H1 (cell line): ENCODE measurements around the gene C5orf58. TPM values are rescaled to one million over a fixed set of nuclear protein-coding genes. Genes with fewer than 3 reads are reported as not detected.

ENCODE experiments used
- CTCF ChIA-PET: fragments of 300-600 bp; sonication (Branson Sonifier 250); formaldehyde crosslinking; loops from one replicate; lab custom pipeline; 2021; ENCODE audit not compliant: partially characterized antibody; lab: Charles Lee
- POLR2A ChIA-PET: fragments of 300-600 bp; sonication (Branson Sonifier 250); formaldehyde crosslinking; loops from one replicate; lab custom pipeline; 2021; ENCODE audit warnings: inconsistent platforms; ENCODE audit not compliant: partially characterized antibody; lab: Charles Lee
- DNase-seq, 2 experiments: peaks; one replicate each; pipeline versions ENCODE4 v3.0.0 to v3.0.0-alpha.2; 2010 to 2022; ENCODE audit warnings: low spot score in 2 of 2, low read depth in 1 of 2, mixed read lengths in 1 of 2
- FAIRE-seq: peaks from 2 replicates; lab custom pipeline; 2011; peaks lifted over from hg19 to GRCh38; lab: Jason Lieb, UNC
- H2AFZ ChIP-seq: 2 replicates; pipeline ENCODE4 v1.8.1; 2012; ENCODE audit warnings: low read length, inconsistent platforms
- H2AK5ac ChIP-seq: 2 replicates; pipeline ENCODE4 v1.6.1; 2013; ENCODE audit warnings: low read depth, low read length
- H2BK120ac ChIP-seq: replicated peaks from 2 replicates; pipeline ENCODE3; 2013; ENCODE audit warnings: low read depth, low read length, inconsistent platforms
- H2BK12ac ChIP-seq: 2 replicates; pipeline ENCODE4 v1.6.1; 2013; ENCODE audit warnings: low read depth, low read length
- H2BK15ac ChIP-seq: 2 replicates; pipeline ENCODE4 v1.6.1; 2013; ENCODE audit warnings: low read length
- H2BK20ac ChIP-seq: 2 replicates; pipeline ENCODE4 v1.6.1; 2013; ENCODE audit warnings: low read length
- H2BK5ac ChIP-seq: 2 replicates; pipeline ENCODE4 v1.6.1; 2013; ENCODE audit warnings: low read depth, low read length
- H3K14ac ChIP-seq: 2 replicates; pipeline ENCODE4 v1.6.1; 2013; ENCODE audit warnings: inconsistent platforms; ENCODE audit not compliant: insufficient read length
- H3K18ac ChIP-seq: 2 replicates; pipeline ENCODE4 v1.6.1; 2013; ENCODE audit warnings: low read length; ENCODE audit errors: extremely low read depth
- H3K23ac ChIP-seq: 2 replicates; pipeline ENCODE4 v1.6.1; 2013; ENCODE audit warnings: inconsistent platforms; ENCODE audit not compliant: insufficient read length
- H3K23me2 ChIP-seq: 2 replicates; pipeline ENCODE4 v1.6.1; 2013; ENCODE audit warnings: low read depth, low read length
- H3K27ac ChIP-seq: 2 replicates; pipeline ENCODE4 v1.6.1; 2011; ENCODE audit warnings: low read depth, low read length, inconsistent platforms
- H3K27me3 ChIP-seq, 4 experiments: replicated peaks in 1 of 4; 1 replicate in 1 of 4; 2 replicates in 3 of 4; pipeline versions ENCODE4 v1.6.1 to v1.8.1; 2011 to 2013; ENCODE audit warnings: low read length in 3 of 4, mild to moderate bottlenecking in 3 of 4, inconsistent platforms in 2 of 4, mixed read lengths in 2 of 4, moderate library complexity in 1 of 4; ENCODE audit not compliant: control insufficient read depth in 3 of 4, insufficient read depth in 3 of 4; ENCODE audit errors: extremely low read depth in 1 of 4
- H3K36me3 ChIP-seq, 4 experiments: 2 replicates each; pipeline versions ENCODE4 v1.6.1 to v1.8.1; 2011 to 2013; ENCODE audit warnings: mild to moderate bottlenecking in 4 of 4, low read length in 3 of 4, moderate library complexity in 2 of 4, control low read depth in 1 of 4, inconsistent platforms in 1 of 4; ENCODE audit not compliant: insufficient read depth in 4 of 4, control insufficient read depth in 2 of 4
- H3K4ac ChIP-seq: replicated peaks from 2 replicates; pipeline ENCODE3; 2013; ENCODE audit warnings: low read length, low read depth, mixed read lengths, inconsistent platforms; ENCODE audit not compliant: insufficient read length
- H3K4me1 ChIP-seq, 4 experiments: replicated peaks in 1 of 4; 1 replicate in 1 of 4; 2 replicates in 3 of 4; pipeline versions ENCODE4 v1.6.1 to v1.8.1; 2011 to 2013; ENCODE audit warnings: low read length in 3 of 4, inconsistent platforms in 2 of 4, mixed read lengths in 1 of 4; ENCODE audit not compliant: insufficient read depth in 4 of 4, control insufficient read depth in 3 of 4
- H3K4me2 ChIP-seq, 2 experiments: 2 replicates each; pipeline versions ENCODE4 v1.6.1 to v1.8.1; 2011 to 2013; ENCODE audit warnings: low read depth in 2 of 2, low read length in 2 of 2, control low read depth in 1 of 2, inconsistent platforms in 1 of 2, mild to moderate bottlenecking in 1 of 2; ENCODE audit not compliant: insufficient read depth in 1 of 2
- H3K4me3 ChIP-seq, 4 experiments: fragments of 200-600, 300-600 bp in 1 of 4; sonication (generic), shearing (Covaris generic), sonication (Bioruptor Twin) in 1 of 4; 2 replicates each; pipeline versions ENCODE4 v1.5.1 to v1.8.1; 2011 to 2016; ENCODE audit warnings: low read length in 4 of 4, low read depth in 3 of 4, control low read depth in 2 of 4, inconsistent platforms in 2 of 4, mild to moderate bottlenecking in 2 of 4, mixed read lengths in 1 of 4, moderate library complexity in 1 of 4; ENCODE audit not compliant: insufficient read depth in 2 of 4; ENCODE audit errors: extremely low read depth in 1 of 4
- H3K56ac ChIP-seq: replicated peaks from 2 replicates; pipeline ENCODE3; 2013; ENCODE audit warnings: low read depth, mild to moderate bottlenecking, mixed read lengths, low read length, inconsistent platforms; ENCODE audit not compliant: insufficient read length
- H3K79me1 ChIP-seq: 2 replicates; pipeline ENCODE4 v1.6.1; 2013; ENCODE audit warnings: low read depth, low read length, control low read depth
- H3K79me2 ChIP-seq, 2 experiments: 2 replicates each; pipeline versions ENCODE4 v1.6.1 to v1.8.1; 2012 to 2013; ENCODE audit warnings: low read length in 2 of 2, mild to moderate bottlenecking in 2 of 2, inconsistent platforms in 1 of 2; ENCODE audit not compliant: insufficient read depth in 2 of 2, control insufficient read depth in 1 of 2
- H3K9ac ChIP-seq, 4 experiments: replicated peaks in 1 of 4; 1 replicate in 1 of 4; 2 replicates in 3 of 4; pipeline versions ENCODE4 v1.6.1 to v1.8.1; 2011 to 2013; ENCODE audit warnings: low read depth in 3 of 4, low read length in 3 of 4, control low read depth in 2 of 4, mild to moderate bottlenecking in 2 of 4, moderate library complexity in 2 of 4, inconsistent platforms in 1 of 4; ENCODE audit errors: extremely low read depth in 1 of 4
- H3K9me3 ChIP-seq, 2 experiments: 2 replicates each; pipeline versions ENCODE4 v1.6.1 to v1.8.1; 2012 to 2013; ENCODE audit warnings: mild to moderate bottlenecking in 2 of 2, moderate library complexity in 2 of 2, control low read depth in 1 of 2, inconsistent platforms in 1 of 2, low read depth in 1 of 2, low read length in 1 of 2, mixed read lengths in 1 of 2; ENCODE audit not compliant: insufficient read depth in 2 of 2
- H4K20me1 ChIP-seq, 2 experiments: replicated peaks in 1 of 2; 2 replicates each; pipeline versions ENCODE3 to v1.8.1; 2011 to 2013; ENCODE audit warnings: inconsistent platforms in 2 of 2, low read length in 2 of 2, mild to moderate bottlenecking in 1 of 2; ENCODE audit not compliant: insufficient read depth in 2 of 2, control insufficient read depth in 1 of 2
- H4K5ac ChIP-seq: 2 replicates; pipeline ENCODE4 v1.6.1; 2013; ENCODE audit warnings: low read length, low read depth, mixed read lengths, inconsistent platforms; ENCODE audit not compliant: insufficient read length
- H4K8ac ChIP-seq: 2 replicates; pipeline ENCODE4 v1.8.0; 2013; ENCODE audit warnings: mild to moderate bottlenecking, moderate library complexity, low read length, inconsistent platforms; ENCODE audit not compliant: insufficient read depth; ENCODE audit errors: extremely low read depth
- H4K91ac ChIP-seq: replicated peaks from 2 replicates; pipeline ENCODE3; 2013; ENCODE audit warnings: low read length, mixed read lengths, inconsistent platforms; ENCODE audit not compliant: insufficient read length
- HDAC2 ChIP-seq, 2 experiments: fragments of 300-600 bp in 1 of 2; sonication (generic) in 1 of 2; IDR thresholded peaks; 2 replicates each; pipeline ENCODE4 v1.6.1; 2011 to 2012; ENCODE audit warnings: low read depth in 2 of 2, low read length in 2 of 2, mild to moderate bottlenecking in 2 of 2, moderate library complexity in 2 of 2, borderline replicate concordance in 1 of 2, inconsistent platforms in 1 of 2
- SRF ChIP-seq: IDR thresholded peaks from 2 replicates; pipeline ENCODE4 v1.6.1; 2011; ENCODE audit warnings: mild to moderate bottlenecking, low read depth, low read length, moderate library complexity
- TAF1 ChIP-seq: IDR thresholded peaks from 2 replicates; pipeline ENCODE4 v1.6.1; 2011; ENCODE audit warnings: mild to moderate bottlenecking, low read depth, low read length
- TEAD4 ChIP-seq: IDR thresholded peaks from 2 replicates; pipeline ENCODE4 v1.6.1; 2012; ENCODE audit warnings: low read depth, low read length, inconsistent platforms, mixed read lengths
- WGBS, 2 experiments: shearing (Covaris generic) in 1 of 2; methylation state at CpG; one replicate each; pipeline versions ENCODE4 v1.1.6 to v1.1.7; 2013 to 2015; ENCODE audit warnings: low lambda C conversion rate in 2 of 2, mixed read lengths in 2 of 2, inconsistent platforms in 1 of 2, low coverage in 1 of 2, missing lambda C conversion rate in 1 of 2; ENCODE audit not compliant: insufficient replicate concordance in 2 of 2, insufficient coverage in 1 of 2, insufficient read length in 1 of 2; ENCODE audit errors: extremely low coverage in 1 of 2, missing lambda C conversion rate in 1 of 2; 5-methylcytosine and 5-hydroxymethylcytosine counted together
- polyA plus RNA-seq, 7 experiments: library from polyadenylated mRNA; depleted of rRNA in 3 of 7; stranded (reverse) in 5 of 7; unstranded in 2 of 7; fragments of >200 nt in 5 of 7; fragments of 200-250 nt in 2 of 7; gene quantifications; 1 replicate in 5 of 7; 2 replicates in 1 of 7; 4 replicates in 1 of 7; pipeline versions ENCODE4 v1.2.1 to v1.2.3, GENCODE V29; 2011 to 2013; ENCODE audit warnings: missing spikeins in 2 of 7, mixed read lengths in 2 of 7
- total RNA-seq: library from RNA; stranded (reverse); fragmentation: NEBNext Ultra II Directional; extraction: Animal tissue kit (Norgen Biotek cat#: 25700); gene quantifications from 2 replicates; pipeline ENCODE4 v1.2.1, GENCODE V29; 2021

Gene C5orf58
- total and polyA plus RNA-seq, 2 of the 8 experiments (the other 6 are each of a cell fraction or from before 2014, with no cell fraction given): 0.24 to 1.6 TPM

GRCh38 chr5:170280011-170280493 lies 47.3 kb downstream of the C5orf58 start:
- H2BK5ac ChIP-seq: peak overlapping the region; percentile 8; the same call in 1 of the 2 replicates
- no peak overlapping the region for H2AK5ac ChIP-seq
- FAIRE-seq (no peak), DNase-seq (no peak)
- peak overlapping the region; percentile 60; the same call in 1 of the 2 replicates for H2BK12ac ChIP-seq
- H3K4me2 ChIP-seq: peak overlapping the region; percentile 45 to 51
- ChIA-PET POLR2A (interaction anchor here (1.0 to 1.9 kb wide), 2 partner anchors 17 to 34 kb away, joined by 3 to 5 read pairs; partner anchors contain the start of gene LCP2), CTCF (interaction anchor here (1.0 to 3.1 kb wide), 9 partner anchors 12 to 156 kb away, joined by 3 to 21 read pairs (median 3); no protein-coding TSS in a partner anchor)
- no peak overlapping the region for H3K23ac ChIP-seq
- H3K23me2 ChIP-seq: 0 out of 2 replicates have a peak, but pooled peaks cover 3% of the 10 kb centered on the region
- no peak overlapping the region for H2AFZ ChIP-seq
- H3K36me3 ChIP-seq: no peaks in the 10 kb centered on the region
- H3K9me3 ChIP-seq: peaks cover 4 to 6% of the 10 kb centered on the region in 2 experiments; a peak in 2 of 4 replicates
- WGBS, 2 experiments: 28% methylated on average over 6 of the region's 6 CpGs; no CpG with 5 or more reads in 1 of the 2 experiments
- no peak overlapping the region for H4K8ac ChIP-seq
- no peak overlapping the region for H3K27ac ChIP-seq
- no peak overlapping the region for H2BK15ac ChIP-seq
- no peak overlapping the region for H4K5ac ChIP-seq
- H3K4ac ChIP-seq: no peak overlapping the region
- no peak overlapping the region; a peak in 1 of 8 replicates for H3K4me3 ChIP-seq
- no peaks in the 10 kb centered on the region for H3K79me1 ChIP-seq
- no peak overlapping the region for H3K56ac ChIP-seq
- H4K91ac ChIP-seq: no peak overlapping the region
- no peaks in the 10 kb centered on the region for H4K20me1 ChIP-seq
- H2BK20ac ChIP-seq: no peak overlapping the region
- no peaks in the 10 kb centered on the region for H3K79me2 ChIP-seq
- no peak overlapping the region for H3K9ac ChIP-seq
- no peak overlapping the region for H3K14ac ChIP-seq
- no peaks in the 10 kb centered on the region for H3K27me3 ChIP-seq
- H2BK120ac ChIP-seq: no peak overlapping the region
- no peak overlapping the region; the same call in 1 of the 2 replicates for H3K18ac ChIP-seq
- TF ChIP-seq TEAD4 (peak; percentile 54; the same call in 1 of the 2 replicates), TAF1 (no peak), HDAC2 (IDR thresholded peaks at IDR 0.05; ENCODE audit: borderline replicate concordance in 1 of 2, low read depth in 2 of 2, low read length in 2 of 2) (peak in 1 of 2 experiments; percentile 39; a peak in 1 of 4 replicates), SRF (no peak)
- H3K4me1 ChIP-seq: peaks cover 8 to 18% (median 16%) of the 10 kb centered on the region in 4 experiments
